AG09319 (cell line): ENCODE results near the gene SOX15.

Source experiments
- DNase-seq: peaks from one replicate; pipeline ENCODE4 v3.0.0-alpha.2; 2010; ENCODE audit warnings: low read depth; ENCODE audit errors: extremely low read depth
- TF ChIP-seq, protein P1 (sequence below): IDR thresholded peaks from 2 replicates; pipeline ENCODE4 v1.5.1; 2011; ENCODE audit warnings: low read depth, mild to moderate bottlenecking, inconsistent platforms, low read length, moderate library complexity

SOX15 gene

DNA sequence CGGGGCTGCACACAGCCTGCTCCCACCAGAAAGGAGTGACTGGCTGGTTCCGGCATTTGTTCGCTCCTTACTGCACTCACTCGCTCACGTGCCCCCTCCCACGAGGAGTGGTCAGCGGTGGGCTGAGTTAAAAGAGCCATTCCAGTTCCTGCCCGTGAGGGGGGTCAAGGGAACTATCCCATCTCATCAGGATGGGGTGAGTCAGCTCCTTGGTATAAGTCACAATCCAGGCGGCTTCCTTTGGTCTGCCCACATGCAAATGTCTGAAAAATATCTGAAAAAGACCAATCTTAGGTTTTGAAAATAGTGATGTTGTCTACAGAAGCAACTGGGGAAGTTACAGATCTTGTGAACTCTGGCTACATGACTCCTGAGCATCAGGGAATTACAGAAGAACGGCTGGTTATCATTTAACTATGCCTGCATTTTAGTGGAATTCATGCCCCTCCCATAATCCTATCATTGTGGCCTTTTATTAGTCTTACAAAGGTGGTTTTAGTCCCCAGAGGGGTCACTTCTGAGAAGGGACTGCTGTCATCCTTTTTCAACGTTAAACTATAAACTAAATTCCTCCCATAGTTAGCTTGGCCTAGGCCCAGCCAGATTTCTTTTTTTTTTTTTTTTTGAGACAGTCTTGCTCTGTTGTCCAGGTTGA, 50.9 kb downstream of the SOX15 start:
- DNase-seq, result no peak
- TF ChIP-seq, protein P1, sequence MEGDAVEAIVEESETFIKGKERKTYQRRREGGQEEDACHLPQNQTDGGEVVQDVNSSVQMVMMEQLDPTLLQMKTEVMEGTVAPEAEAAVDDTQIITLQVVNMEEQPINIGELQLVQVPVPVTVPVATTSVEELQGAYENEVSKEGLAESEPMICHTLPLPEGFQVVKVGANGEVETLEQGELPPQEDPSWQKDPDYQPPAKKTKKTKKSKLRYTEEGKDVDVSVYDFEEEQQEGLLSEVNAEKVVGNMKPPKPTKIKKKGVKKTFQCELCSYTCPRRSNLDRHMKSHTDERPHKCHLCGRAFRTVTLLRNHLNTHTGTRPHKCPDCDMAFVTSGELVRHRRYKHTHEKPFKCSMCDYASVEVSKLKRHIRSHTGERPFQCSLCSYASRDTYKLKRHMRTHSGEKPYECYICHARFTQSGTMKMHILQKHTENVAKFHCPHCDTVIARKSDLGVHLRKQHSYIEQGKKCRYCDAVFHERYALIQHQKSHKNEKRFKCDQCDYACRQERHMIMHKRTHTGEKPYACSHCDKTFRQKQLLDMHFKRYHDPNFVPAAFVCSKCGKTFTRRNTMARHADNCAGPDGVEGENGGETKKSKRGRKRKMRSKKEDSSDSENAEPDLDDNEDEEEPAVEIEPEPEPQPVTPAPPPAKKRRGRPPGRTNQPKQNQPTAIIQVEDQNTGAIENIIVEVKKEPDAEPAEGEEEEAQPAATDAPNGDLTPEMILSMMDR, result no peak
